ENCODE data around the gene TTC38. TPM values are rescaled to one million over a fixed set of nuclear protein-coding genes. Genes with fewer than 3 reads are reported as not detected.

Gene TTC38
- total RNA-seq, result 35.4 and 58.6 TPM in 2 replicates

DNA sequence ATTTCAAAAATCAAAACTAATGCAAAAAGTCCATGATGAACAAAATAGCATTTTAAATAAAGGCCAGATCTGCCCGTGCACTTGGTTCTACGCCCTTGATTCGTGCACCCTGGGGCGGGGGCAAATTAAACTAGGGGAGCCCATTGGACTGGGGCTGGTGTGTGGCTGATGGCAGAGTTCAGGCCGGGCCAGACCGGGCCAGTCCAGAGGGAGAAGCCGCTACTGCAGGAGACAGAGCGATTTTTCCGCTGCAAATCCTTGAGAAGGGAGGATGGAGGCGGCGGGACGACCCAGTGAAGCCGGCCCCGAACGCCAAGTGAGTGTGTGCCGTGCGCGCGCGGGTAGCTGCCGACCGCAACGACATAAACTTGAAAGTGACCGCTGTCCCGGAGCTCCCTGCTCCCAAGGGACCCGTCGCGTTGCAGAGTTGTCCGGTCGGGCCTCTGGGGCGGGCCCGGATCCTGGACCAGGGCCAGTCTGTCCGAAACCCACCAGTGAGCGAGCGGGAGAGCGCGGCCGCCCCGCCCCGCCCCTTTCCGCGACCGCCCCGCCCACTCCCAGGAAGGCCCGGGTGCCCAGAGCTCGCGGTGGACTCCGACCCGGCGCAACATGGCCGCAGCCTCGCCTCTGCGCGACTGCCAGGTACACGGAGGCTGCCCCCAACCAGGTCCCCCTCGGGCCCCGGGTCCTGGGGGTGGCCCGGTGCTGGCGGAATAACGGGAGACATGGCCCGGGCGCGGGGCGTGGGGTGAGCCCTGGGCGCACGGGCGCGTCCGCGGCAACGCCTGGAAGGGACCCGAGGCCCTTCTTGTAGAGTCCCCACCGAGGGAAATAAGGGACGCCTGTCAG is at the start of gene TTC38:
Gene TTC38, plus strand, starts transcription at position 578 of the 849 bp plus-strand sequence. Its CDS starts 32 bp downstream, at position 610.

DNA sequence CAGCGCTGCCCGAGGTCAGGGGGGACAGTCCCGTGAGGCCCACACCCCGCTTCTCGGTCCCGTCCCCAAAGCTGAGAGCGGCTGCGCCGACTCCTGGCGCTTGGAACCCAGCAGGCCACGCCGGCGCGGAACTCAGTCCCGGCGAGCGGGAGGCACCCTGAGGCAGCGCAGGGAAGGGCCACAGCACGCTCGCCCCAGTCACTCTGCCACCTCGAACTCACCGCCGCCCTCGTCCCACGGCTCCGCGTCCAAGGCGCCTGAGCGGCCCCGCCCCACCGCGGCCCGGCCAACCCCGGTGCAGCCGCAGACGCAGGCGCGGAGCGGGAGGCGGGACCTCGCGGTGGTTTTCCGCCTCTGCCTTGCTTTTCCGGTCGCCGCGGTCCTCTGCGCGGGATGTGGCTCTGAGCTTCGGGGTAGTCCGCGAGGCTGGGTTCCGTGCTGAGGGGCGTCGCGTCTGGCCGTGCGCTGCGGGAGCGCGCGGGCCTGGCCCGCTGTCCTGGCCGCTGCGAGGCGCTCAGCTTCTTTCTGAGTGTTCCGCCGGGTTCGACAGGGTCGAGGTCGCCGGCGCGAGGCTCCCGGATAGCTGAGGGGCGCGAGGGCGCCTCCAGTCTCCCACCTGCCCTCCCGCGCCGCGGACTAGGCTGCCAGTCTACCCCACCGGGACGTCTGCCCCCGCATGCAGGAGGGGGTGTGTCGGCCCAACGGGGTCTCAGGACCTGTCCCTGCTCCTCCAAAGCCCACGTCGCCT is 17.6 kb upstream of the TTC38 start, which contains the start of gene CDPF1:
Gene CDPF1, minus strand, starts transcription at position 259 of the 748 bp plus-strand sequence. CDS start 2,009 bp downstream, outside the sequence.

DNA sequence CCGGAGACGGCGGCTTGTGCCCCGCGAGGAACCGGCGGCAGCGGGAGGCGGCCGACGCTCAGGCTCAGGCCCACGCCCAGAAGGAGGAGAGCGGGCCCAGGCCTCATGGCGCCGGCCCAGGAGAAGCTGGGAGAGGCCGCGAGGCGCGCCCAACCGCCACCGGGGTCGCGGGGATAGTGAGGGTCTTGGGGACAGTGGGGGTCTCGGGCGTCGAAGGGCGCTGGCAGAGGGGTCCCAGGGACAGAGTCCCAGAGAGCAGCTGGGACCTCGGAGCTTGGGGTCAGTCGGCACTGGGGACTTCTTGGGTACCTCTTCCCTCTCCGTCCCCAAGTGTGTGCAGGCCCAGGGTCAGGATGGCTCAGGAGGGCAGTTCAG is 4.6 kb upstream of the TTC38 start, which contains the start of gene PKDREJ:
Gene PKDREJ, minus strand, starts transcription at position 128 of the 375 bp plus-strand sequence. Its CDS starts 21 bp downstream, at position 107.

DNA sequence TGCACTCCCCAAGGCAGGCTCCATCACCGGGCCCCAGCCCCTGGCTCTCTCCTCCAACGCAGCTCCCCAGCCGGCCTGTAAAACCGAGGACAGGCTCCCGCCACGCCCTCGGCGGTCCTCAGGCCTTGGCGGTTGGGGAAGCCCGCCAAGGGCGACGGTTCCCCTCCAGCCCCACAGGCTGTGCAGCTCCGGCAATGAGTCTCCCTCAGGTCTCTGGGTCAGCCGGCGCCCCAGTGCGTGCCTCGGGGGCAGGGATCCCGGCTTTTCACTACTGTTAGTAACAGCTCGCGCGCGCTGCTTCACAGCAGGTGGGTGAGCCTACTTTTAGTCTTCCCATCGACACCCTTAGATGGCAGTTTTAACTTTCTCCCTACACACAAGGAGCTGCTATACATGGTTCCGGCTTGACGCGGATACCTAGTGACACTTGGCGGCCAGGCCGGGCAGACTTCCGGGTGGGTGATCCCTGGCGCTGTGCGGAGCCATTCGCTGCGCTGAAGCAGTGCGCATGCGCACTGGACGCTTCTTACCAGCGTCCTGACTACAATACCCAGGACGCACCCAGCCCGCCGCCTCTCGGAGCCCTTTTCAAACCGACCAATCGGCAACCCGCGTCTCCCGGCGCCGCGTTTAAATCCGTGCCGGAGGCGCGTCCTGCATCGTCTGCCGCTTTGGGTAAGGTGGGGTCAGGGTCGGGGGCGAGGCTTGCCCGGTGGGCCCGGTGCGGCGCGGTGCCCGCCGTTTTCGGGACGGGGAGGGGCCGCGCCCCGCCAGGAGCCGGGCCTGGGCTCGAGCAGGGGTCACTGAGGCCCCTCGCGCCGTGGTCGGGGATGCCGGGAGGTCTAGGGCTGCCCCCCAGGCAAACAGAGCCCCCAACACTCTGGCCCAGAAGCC is 28.7 kb downstream of the TTC38 start, which contains the start of gene GTSE1:
Gene GTSE1, plus strand, starts transcription at position 614 of the 894 bp plus-strand sequence. CDS start 531 bp downstream, outside the sequence.

DNA sequence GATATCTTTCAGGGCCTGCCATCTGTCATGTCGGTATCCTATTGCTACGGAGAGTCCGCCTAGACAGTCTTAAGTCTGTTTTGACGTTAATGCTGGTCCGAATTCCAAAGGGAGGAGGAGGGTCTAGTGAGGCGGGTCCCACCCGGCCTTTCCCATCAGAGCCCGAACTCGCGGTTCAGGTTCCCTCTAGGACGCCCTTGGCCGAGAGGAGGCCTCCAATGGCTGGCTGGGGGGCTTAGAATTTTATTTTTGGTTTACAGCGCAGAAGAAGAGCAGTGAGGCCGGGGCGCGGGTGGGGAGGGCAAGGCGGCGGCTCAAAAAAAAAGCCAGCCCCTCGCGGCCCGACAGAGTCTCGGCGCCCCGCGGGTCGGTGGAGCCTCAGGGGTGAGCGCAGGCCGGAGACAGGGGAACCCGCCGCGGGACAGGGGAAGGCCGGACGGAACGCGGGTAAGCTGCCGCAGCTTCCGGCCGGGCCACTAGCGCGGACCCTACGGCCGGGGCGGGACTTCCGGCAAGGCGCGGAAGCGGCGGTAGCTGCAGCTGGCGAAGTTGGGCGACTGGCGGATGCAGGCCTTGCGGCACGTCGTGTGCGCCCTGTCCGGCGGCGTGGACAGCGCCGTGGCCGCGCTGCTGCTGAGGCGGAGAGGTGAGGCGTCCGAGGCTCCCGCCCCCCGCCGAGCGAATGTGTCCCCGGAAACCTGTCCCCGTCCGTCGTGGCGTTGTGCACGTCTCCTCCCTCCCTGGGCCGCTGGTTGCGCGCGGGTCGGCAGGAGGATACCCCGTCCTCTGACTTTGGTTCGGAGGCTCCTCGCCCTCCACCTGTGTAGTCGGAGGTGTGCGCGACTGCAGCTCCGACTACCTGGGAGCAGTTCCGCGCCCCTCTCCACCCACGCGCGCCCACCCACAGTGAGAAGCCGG is 67.7 kb downstream of the TTC38 start, which contains the start of gene TRMU:
Gene TRMU, plus strand, starts transcription at position 514 of the 918 bp plus-strand sequence. Its CDS starts 51 bp downstream, at position 565.

Other genes starting within 250 kb of the TTC38 start
- 8.1 and 13.8 TPM in 2 replicates for gene PPARA, start 117.5 kb upstream of the TTC38 start, total RNA-seq
- 10.7 and 18.0 TPM in 2 replicates for gene CDPF1, start 17.7 kb upstream of the TTC38 start, total RNA-seq
- gene PKDREJ, start 4.7 kb upstream of the TTC38 start, total RNA-seq, result under 0.01 TPM in 1 of 2 replicates, not detected in the other
- gene GTSE1, start 28.9 kb downstream of the TTC38 start, total RNA-seq, result 0.60 and 0.82 TPM in 2 replicates
- 19.2 and 20.9 TPM in 2 replicates for gene TRMU, start 67.7 kb downstream of the TTC38 start, total RNA-seq